Activated naive CD8-positive, alpha-beta T cell treated with anti-CD3 and anti-CD28 coated beads, Interleukin-2, amount 10 ng/mL, durations not matched to agents 7 days and 5 days (primary cell): Measurements from ENCODE around the gene CACNA2D4. TPM values are rescaled to one million over a fixed set of nuclear protein-coding genes. Genes with fewer than 3 reads are reported as not detected.
"Not testable (repeated sequence)": the region's sequence is repeated elsewhere in the genome, so short reads cannot be mapped to it uniquely, and the experiment has no call there.

ENCODE experiments used
- ATAC-seq: fragments of 150-1000 bp; cut with Tn5 transposase; one replicate; pipeline ENCODE4 v1.10.0; 2021; ENCODE audit warnings: low read depth, moderate library complexity
- POLR2A ChIA-PET: fragments of 350-600 bp; sonication (Branson Sonifier 250); formaldehyde crosslinking; loops from one replicate; lab custom pipeline; 2021; ENCODE audit warnings: antibody characterized with exemption; lab: Charles Lee
- DNase-seq: peaks from one replicate; pipeline ENCODE4 v3.0.0; 2021
- H3K27ac Mint-ChIP-seq: one replicate; pipeline ENCODE4 v1.8.0; 2022; ENCODE audit warnings: mild to moderate bottlenecking, mixed read lengths
- H3K27me3 Mint-ChIP-seq: one replicate; pipeline ENCODE4 v1.8.0; 2022; ENCODE audit warnings: mild to moderate bottlenecking, moderate library complexity, mixed read lengths
- H3K36me3 Mint-ChIP-seq: one replicate; pipeline ENCODE4 v1.8.0; 2021; ENCODE audit warnings: mild to moderate bottlenecking, mixed read lengths
- H3K4me1 Mint-ChIP-seq: one replicate; pipeline ENCODE4 v1.8.0; 2021; ENCODE audit warnings: mixed read lengths
- H3K4me3 Mint-ChIP-seq: one replicate; pipeline ENCODE4 v1.8.0; 2022; ENCODE audit warnings: mild to moderate bottlenecking, moderate library complexity, mixed read lengths
- H3K9me3 Mint-ChIP-seq: one replicate; pipeline ENCODE4 v1.8.0; 2021; ENCODE audit warnings: mixed read lengths
- total RNA-seq, 2 experiments: library from RNA; stranded (reverse); gene quantifications; one replicate each; pipeline ENCODE4 v1.2.3, GENCODE V29; 2021

Gene CACNA2D4
- total RNA-seq, 2 experiments from 2014 or later, result 8.0 to 10.4 TPM

DNA sequence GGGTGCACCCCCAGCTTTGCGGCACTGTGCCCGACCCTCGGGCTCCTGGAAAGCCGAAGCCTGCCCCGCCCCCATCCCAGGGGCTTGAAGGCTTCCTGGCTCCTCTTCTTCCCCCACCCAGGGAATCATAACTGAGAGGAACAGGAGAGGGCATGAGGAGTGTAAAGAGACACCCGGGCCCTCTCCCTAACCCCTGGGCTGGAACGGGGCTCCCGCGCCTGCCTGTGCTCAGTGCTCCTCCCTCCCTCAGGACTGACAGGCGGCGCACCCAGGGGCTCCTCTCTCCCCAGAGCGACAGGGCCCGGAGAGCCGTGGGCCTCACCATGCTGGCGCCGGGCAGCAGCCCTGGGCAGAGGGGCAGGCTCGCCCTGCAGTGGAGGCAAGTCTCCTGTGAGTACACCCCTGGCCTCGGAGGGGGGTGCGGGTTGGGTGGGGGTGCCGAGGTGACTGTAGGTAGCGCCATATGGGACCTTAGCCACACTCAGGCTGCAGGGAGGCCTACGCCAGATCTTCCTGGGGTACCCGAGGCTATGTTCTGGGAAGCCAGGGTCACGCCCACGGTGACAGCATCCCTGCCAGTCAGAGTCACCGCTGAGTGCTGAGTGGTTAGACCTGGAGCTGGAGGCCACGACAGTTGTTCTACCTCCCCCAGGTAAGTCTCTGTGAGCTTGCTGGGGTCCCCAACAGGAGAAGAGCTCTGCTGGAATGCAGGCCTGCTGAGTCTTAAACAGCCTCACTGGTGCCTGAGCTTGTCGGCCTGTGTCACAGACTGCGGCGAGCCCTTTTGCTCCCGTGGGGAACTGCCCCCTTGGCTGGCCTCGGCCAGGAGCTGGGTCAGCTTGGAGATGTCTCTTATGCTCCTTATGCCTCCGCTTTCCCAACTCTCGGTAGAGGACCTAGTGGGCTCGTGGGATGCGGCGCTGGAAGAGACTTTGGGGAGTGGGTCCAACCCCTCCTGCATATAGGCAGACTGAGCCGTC is 90.3 kb downstream of the CACNA2D4 start:
- H3K4me3 Mint-ChIP-seq, result no peak overlapping the region
- peaks cover 11% of the 10 kb centered on the region for H3K27me3 Mint-ChIP-seq
- H3K9me3 Mint-ChIP-seq, result no peaks in the 10 kb centered on the region
- POLR2A ChIA-PET, result no interaction called here
- DNase-seq (no peak), ATAC-seq (no peak)
- no peak overlapping the region for H3K27ac Mint-ChIP-seq
- no peaks in the 10 kb centered on the region for H3K36me3 Mint-ChIP-seq
- no peaks in the 10 kb centered on the region for H3K4me1 Mint-ChIP-seq

DNA sequence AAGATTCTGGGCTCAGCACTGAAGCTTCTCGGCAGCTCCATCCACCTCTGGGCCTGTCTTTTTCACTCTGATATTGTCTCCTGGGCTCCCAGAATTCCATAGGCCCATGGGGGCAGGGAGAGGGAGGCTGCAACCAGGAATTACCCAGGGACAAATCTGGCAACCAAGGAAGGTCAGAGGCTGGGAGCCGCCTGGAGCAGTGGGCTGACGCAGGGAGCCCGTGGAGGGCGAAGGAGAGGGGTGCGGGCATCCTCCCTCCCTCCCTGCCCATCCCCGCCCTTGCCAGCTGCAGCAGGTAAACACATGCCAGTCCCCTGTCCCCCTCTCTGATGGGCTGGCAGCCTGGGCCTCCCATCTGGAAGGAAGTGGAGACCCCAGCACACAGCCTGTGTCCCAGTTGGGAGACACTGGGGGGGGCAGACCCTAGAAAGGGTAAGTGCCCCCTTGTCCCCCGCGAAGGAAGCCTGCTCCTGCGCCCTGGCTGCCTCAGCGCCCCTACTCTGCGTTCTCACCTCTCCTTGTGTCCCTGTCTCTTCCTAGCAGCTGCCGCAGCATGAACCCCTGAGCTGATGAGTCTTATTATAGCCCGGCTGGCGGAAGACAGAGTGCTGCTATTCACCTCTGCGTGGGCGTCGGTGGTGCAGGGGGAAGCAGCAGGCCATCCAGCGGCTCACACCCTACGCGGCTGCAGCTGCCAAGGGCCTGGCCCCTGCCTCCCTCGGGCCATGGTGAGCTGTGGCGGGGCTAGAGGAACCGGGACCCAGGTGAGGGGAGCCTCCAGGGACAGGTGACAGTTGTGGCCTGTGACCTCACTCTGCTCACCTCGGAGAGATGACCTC is 91.4 kb downstream of the CACNA2D4 start:
- POLR2A ChIA-PET, result no interaction called here

DNA sequence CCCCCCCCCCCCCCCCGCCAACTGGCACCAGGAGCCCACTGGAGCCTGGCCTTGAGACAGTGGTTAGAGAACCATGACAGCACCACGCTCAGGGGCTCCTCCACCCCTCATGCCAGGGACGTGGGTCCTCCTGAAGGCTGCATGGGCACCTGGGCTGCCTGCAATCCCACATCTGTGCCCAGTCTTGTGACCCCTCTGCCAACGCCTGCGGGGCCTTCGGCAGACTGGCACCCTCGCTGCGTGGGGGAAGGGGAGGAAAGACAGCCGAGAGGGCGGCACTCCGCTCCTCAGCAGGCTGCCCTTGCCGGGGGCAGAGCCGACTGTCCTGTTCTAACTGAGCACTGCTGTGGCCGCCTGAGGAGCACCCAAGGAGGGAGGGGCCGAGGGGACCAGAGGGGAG is 92.1 kb downstream of the CACNA2D4 start:
- Mint-ChIP-seq H3K27me3 (peaks cover 16% of the 10 kb centered on the region), H3K9me3 (no peaks in the 10 kb centered on the region), H3K36me3 (no peaks in the 10 kb centered on the region), H3K4me1 (no peaks in the 10 kb centered on the region), H3K27ac (no peak overlapping the region), H3K4me3 (no peak overlapping the region)
- DNase-seq (no peak), ATAC-seq (no peak)
- POLR2A ChIA-PET, result no interaction called here

More for the DNA sequence above, 91.4 kb downstream of the CACNA2D4 start:
- no peaks in the 10 kb centered on the region for H3K9me3 Mint-ChIP-seq
- no peak for DNase-seq
- no peak overlapping the region for H3K27ac Mint-ChIP-seq
- H3K36me3 Mint-ChIP-seq, result no peaks in the 10 kb centered on the region
- no peak overlapping the region for H3K4me3 Mint-ChIP-seq
- no peaks in the 10 kb centered on the region for H3K4me1 Mint-ChIP-seq
- no peak for ATAC-seq
- H3K27me3 Mint-ChIP-seq, result peaks cover 14% of the 10 kb centered on the region

DNA sequence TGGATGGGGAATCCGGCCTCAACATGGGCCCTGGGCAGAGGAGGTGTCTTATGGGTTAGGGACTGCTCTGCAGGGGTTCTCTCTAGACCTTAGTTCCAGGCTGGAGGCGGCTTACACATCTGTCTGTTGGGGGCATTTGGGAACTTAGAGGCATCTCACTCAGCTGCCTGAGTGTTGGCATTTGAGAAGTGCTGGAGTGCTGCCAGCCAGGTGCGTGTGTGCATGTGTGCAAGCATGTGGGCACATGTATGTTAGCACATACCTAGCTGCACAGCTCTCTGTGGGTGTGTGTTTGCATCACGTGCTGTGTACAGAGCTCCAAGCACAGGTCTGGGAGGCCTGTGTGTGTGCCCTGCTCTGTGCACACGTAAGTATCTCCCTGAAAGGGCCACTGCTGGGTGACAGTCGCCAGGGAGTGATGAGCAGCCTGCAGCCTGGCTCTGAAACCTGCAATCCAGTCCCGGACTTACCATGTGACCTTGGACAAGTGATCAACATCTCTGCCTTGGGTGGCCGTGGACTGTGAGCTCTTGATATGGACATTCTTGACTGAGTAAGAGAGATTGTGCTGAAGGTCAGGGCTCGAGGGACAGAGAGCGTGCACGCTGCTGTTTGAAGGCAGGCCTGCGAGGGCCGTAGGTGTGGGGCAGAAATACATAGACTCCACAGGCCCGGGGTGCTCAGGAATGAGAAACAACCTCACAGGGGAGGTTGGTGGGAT is 92.9 kb downstream of the CACNA2D4 start:
- no peak for DNase-seq
- Mint-ChIP-seq H3K9me3 (no peaks in the 10 kb centered on the region), H3K27me3 (peaks cover 14% of the 10 kb centered on the region), H3K36me3 (no peaks in the 10 kb centered on the region), H3K4me1 (no peaks in the 10 kb centered on the region), H3K27ac (no peak overlapping the region), H3K4me3 (no peak overlapping the region)
- POLR2A ChIA-PET, result no interaction called here
- ATAC-seq, result no peak

DNA sequence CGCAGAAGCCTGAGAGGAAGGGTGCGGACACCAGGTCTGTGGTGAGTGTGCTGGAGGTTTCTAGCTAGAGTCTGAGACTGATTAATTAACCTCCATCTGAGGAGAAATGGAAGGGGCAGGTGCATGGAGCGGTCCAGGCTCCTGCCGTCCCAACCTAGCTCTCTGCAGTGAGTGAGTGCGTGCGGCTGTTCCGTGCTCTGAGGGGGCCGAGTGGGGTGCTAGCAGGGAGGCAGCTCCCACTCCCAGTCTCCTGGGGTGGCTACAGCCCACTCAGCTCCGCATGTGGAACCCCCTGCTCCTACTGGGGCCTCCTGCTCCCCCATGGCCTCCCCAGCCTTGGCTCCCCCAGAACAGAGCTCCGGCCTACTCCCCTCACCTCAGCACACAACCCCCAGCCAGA is 95.2 kb downstream of the CACNA2D4 start:
- no peak overlapping the region for H3K4me3 Mint-ChIP-seq
- peaks cover 28% of the 10 kb centered on the region for H3K27me3 Mint-ChIP-seq
- H3K27ac Mint-ChIP-seq, result no peak overlapping the region
- peaks cover 4% of the 10 kb centered on the region for H3K4me1 Mint-ChIP-seq
- DNase-seq, result no peak
- POLR2A ChIA-PET, result no interaction called here
- H3K36me3 Mint-ChIP-seq, result no peaks in the 10 kb centered on the region
- H3K9me3 Mint-ChIP-seq, result no peaks in the 10 kb centered on the region
- no peak for ATAC-seq

DNA sequence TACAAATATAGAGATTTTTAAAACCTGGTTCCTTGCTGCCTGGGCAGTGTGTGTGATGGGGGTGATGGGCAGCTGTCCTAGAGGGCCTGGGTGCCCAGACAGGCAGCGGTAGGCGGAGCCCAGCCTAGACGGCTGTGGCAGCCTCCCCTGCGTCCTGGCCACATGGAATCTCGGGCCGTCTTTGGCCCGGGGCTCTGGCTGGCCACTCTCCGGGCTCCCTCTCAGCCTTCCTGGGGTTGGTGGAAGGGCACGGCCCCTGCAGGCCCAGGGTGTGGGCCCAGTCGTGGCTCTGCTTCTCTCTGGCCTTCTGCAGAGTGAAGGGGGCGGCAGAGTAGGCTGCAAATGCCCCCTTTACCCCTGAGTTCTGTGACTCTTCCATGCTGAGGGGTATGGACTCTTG is 95.8 kb downstream of the CACNA2D4 start:
- Mint-ChIP-seq H3K27ac (no peak overlapping the region), H3K27me3 (peaks cover 28% of the 10 kb centered on the region), H3K9me3 (no peaks in the 10 kb centered on the region), H3K36me3 (no peaks in the 10 kb centered on the region), H3K4me1 (peaks cover 4% of the 10 kb centered on the region), H3K4me3 (no peak overlapping the region)
- POLR2A ChIA-PET, result no interaction called here
- ATAC-seq (no peak), DNase-seq (no peak)

DNA sequence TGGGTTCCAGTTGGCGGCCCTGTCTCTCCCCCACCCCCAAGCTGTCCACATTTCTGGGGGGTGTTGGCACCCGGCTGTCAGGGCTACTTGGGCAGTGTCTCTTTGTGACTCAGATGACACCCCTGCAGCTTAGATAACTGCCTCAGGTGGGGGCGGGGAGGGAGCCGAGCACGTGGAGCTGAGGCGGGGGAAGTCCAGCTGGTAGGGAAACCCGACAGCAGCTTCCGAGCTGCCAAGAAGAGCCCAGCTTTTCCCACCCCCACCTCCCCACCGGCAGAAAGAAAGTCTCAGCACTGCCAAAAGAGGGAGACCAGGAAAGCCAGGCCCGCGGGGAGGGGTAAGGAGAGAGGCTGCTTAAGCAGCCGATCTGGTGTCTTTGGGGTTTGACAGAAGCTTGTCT is 96.6 kb downstream of the CACNA2D4 start:
- no peak for ATAC-seq
- Mint-ChIP-seq H3K9me3 (no peaks in the 10 kb centered on the region), H3K4me3 (no peak overlapping the region), H3K36me3 (no peaks in the 10 kb centered on the region), H3K27ac (no peak overlapping the region), H3K27me3 (peaks cover 28% of the 10 kb centered on the region), H3K4me1 (peaks cover 4% of the 10 kb centered on the region)
- DNase-seq, result no peak
- POLR2A ChIA-PET, result no interaction called here

DNA sequence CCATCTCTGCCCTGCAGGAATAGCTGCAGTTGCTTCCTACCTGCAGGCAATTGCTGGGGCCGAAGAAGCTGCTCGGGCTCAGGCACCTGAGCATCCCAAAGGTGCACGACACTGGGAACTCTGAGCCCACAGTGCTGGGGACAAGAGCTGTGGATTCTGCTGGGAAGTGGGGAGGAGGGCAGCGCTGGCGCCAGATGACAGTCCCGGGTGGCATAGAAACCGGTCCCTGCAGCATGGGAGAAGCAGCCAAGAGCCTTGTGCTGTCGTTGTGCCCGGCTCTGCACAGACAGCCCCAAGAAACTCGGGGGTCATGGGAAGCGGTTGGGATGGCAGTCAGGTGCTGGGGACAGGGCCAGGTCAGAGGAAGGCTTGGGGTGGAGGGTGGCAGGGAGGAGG is 97.6 kb downstream of the CACNA2D4 start:
- Mint-ChIP-seq H3K4me1 (peaks cover 4% of the 10 kb centered on the region), H3K4me3 (no peak overlapping the region), H3K27me3 (peaks cover 33% of the 10 kb centered on the region), H3K27ac (no peak overlapping the region), H3K9me3 (no peaks in the 10 kb centered on the region), H3K36me3 (no peaks in the 10 kb centered on the region)
- DNase-seq (no peak), ATAC-seq (no peak)
- POLR2A ChIA-PET, result no interaction called here

DNA sequence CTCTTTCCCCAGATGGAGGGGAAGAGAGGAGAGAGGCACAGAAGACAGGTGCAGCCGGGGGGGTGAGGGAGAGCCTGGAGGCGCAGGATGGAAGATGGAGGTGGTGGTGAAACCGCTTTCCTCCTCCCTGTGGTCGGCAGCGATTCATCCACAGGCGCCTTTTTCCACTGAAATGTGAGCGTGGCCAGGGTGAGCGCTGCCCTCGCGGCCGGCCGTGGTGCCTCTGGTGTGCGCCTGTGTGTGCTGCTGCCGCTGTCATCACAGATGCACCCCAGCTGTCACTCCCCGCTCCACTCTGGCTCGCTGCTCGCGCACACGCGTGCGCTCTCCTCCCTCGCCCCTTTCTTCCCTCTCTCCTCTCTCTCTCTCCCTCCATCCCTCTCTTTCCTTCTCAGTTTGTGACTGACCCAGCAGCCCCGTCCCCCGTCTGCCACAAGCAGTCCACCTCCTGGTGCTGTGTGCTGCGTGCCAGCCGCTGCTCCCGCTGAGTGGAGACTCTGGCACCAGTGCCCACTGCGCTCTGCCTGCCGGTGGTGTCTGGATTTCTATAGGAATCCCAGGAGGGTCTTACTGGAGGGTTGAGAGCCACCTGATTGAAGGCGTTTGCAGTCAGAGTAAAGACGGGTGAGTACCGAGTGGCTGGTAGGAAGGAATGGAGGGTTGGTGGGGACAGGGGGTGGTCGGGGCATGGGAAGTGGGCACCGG is 98.1 kb downstream of the CACNA2D4 start, which contains the start of gene LRTM2:
Gene LRTM2 (plus strand): TSS at position 375 of the 705 bp plus-strand sequence. CDS start 7,584 bp downstream, outside the sequence.
- no peak within 1 kb of the TSS for H3K4me3 Mint-ChIP-seq
- ATAC-seq, result no peak
- no peaks in the 10 kb centered on the region for H3K36me3 Mint-ChIP-seq
- peaks cover 35% of the 10 kb centered on the region for H3K27me3 Mint-ChIP-seq
- peaks cover 4% of the 10 kb centered on the region for H3K4me1 Mint-ChIP-seq
- DNase-seq, result no peak
- H3K9me3 Mint-ChIP-seq, result no peaks in the 10 kb centered on the region
- POLR2A ChIA-PET, result no interaction called here
- H3K27ac Mint-ChIP-seq, result no peak within 1 kb of the TSS

DNA sequence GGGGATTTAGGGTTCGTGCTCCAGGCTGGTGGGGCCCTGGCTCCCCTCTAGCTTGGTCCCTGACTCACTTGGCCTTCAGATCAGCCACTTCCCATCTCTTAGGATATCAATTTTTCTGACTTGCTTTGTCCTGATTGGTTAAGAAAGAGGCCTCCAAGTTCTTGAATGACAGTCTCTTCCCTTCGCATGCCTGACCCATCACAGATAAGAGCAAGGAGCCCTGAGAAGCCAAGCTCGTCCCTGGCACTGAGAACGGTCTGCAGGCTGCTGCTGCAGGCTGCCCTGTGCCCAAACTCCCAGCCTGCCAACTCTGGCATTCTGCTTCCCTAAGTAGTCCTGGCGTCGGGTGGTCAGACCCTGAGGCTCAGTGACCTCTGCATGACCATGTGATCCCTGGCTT is 98.9 kb downstream of the CACNA2D4 start:
- Mint-ChIP-seq H3K36me3 (no peaks in the 10 kb centered on the region), H3K27ac (no peak overlapping the region), H3K4me3 (no peak overlapping the region), H3K27me3 (peaks cover 38% of the 10 kb centered on the region), H3K4me1 (peaks cover 4% of the 10 kb centered on the region), H3K9me3 (no peaks in the 10 kb centered on the region)
- no peak for DNase-seq
- POLR2A ChIA-PET, result no interaction called here
- no peak for ATAC-seq

DNA sequence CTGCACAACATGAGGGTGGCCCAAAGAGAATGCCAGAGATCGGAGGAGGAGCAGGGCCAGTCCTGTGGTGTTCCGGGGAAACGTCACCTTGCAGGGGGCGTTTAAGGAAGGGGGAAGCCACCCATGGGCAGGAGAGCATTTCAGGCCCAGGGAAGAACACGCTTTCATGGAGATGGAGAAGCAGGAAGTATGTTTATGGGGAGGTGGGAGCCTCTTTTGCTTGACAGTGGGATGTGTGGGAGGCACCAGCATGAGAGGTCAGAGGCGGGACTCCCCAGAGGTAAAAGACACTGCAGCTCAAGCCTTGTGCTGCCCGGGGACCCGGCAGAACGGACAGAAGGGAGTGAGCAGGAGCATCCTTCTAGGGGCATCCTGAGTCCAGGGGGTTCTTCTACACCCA is 99.4 kb downstream of the CACNA2D4 start:
- H3K27me3 Mint-ChIP-seq, result peaks cover 39% of the 10 kb centered on the region
- POLR2A ChIA-PET, result no interaction called here
- DNase-seq, result no peak
- H3K9me3 Mint-ChIP-seq, result no peaks in the 10 kb centered on the region
- ATAC-seq, result no peak
- H3K36me3 Mint-ChIP-seq, result no peaks in the 10 kb centered on the region
- peaks cover 4% of the 10 kb centered on the region for H3K4me1 Mint-ChIP-seq
- H3K4me3 Mint-ChIP-seq, result no peak overlapping the region
- H3K27ac Mint-ChIP-seq, result no peak overlapping the region

DNA sequence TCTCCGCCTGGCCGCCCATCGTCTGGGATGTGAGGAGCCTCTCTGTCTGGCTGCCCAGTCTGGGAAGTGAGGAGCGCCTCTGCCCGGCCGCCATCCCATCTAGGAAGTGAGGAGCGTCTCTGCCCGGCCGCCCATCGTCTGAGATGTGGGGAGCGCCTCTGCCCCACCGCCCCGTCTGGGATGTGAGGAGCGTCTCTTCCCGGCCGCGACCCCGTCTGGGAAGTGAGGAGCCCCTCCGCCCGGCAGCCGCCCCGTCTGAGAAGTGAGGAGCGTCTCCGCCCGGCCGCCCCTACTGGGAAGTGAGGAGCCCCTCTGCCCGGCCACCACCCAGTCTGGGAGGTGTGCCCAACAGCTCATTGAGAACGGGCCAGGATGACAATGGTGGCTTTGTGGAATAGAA is 100.5 kb downstream of the CACNA2D4 start:
- ATAC-seq, H3K36me3 Mint-ChIP-seq, H3K4me1 Mint-ChIP-seq, POLR2A ChIA-PET, DNase-seq, H3K27ac Mint-ChIP-seq, H3K9me3 Mint-ChIP-seq, H3K4me3 Mint-ChIP-seq: not testable (repeated sequence)
- H3K27me3 Mint-ChIP-seq, result peaks cover 39% of the 10 kb centered on the region
